Fibroblast of skin of scalp (primary cell): ENCODE results near the gene KCNQ1.

ENCODE experiments used
- DNase-seq: peaks from one replicate; pipeline ENCODE4 v3.0.0-alpha.2; 2013

The KCNQ1 gene

GRCh38 chr11:2674658-2675131 is 229.9 kb downstream of the KCNQ1 start:
- DNase-seq, result no peak

GRCh38 chr11:2675540-2675939 is 230.7 kb downstream of the KCNQ1 start:
- DNase-seq, result no peak

DNA sequence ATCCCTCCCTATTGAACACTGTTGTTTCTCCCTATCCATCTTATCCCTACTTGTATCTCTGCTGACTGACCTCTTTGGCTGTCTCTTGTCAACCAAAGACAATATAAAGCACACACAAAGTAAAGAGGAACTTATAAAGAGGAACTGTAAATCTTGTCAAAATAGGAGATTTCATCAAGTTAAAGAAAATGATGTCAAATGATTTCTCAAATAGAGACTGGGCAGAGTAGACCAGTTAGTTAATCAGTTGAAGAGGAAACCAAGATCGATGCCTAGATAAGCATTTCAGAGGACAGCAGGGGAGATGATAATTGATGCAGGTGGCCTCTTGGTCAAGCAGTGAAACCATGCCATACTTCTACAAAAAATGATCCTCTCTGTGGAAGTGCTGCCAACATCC is 232.3 kb downstream of the KCNQ1 start:
- DNase-seq, result no peak

DNA sequence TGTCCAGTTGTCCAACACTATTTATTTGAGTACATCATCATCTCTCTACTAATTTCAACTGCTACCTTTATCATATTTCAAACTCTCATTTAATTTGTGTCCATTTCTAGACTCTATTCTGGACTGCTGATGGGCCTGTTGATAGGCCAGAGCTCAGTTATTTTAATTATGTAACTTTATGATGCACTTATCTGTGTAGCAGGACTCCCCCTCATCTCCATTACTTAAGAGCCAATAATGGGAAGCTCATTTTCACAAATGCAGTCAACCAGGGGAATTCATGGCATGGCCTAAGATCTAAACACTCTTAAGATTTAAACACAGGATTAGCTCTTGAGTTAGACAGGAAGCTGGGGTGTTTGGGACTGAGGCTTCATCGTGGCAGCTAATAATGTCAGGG is 233.6 kb downstream of the KCNQ1 start:
- DNase-seq, result no peak

DNA sequence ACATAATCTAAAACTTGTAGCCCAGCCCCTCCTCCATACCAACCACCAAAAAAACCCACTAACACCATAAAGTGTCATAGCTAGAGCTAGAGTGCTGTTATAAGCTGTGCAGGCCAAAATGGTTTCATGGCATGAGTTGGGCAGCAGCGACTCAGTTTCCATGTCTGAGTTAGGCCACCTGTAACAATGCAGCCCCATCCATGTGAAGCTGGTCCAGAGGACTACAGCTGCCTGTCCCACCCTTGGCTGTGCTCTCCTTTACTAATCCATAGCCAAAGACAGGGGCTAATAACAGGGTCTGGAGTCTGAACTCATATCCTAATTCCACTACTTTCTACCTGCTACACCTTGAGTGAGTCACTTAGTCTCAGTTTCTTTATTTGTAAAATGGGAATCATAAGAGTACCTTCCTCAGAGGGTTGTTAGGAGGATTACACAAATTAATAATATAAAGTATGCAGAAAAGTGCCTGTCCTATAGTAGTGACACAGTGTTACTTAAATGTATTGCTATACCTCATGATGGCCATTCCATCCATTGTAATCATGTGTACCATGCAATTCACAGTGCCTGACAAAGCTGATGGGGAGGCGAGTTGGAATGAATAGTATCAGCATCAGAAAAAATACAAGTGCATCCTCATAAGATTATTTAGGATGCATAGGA is 234.3 kb downstream of the KCNQ1 start:
- no peak for DNase-seq

DNA sequence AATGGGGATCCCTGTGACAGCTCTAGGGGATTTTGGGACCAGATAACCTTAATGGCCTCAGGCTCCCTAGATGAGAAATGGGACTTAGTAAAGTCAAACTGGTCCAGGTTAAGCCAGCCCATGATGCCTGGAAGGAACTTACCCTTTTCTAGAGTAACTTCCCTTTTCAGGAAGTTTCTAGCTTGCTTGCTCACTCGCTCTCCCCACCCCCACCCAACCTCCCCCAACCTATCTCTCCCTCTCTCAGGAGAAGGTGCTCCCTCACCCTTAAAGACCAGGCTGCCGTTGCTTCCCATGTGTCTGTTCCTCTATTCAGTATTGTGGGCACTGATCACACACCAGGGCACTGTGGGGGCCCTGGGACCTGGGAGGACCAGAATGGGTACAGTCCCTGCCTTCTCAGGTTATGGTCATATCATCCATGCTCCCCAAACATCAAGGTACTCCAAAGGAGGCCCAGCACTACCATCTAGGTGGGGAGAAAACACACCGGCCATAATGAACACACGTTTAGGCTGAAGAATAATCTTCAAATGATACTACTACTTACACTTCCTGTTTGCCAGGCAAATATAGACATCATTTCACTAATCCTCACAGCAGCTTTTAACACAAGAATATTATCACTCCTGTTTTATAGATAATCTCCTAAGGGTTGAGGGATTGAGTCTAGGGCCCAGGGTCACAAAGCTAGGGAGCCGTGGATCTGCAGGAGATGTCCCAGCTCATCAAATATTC is 236.8 kb downstream of the KCNQ1 start:
- DNase-seq, result no peak

GRCh38 chr11:2683806-2684205 is 239.0 kb downstream of the KCNQ1 start:
- no peak for DNase-seq

DNA sequence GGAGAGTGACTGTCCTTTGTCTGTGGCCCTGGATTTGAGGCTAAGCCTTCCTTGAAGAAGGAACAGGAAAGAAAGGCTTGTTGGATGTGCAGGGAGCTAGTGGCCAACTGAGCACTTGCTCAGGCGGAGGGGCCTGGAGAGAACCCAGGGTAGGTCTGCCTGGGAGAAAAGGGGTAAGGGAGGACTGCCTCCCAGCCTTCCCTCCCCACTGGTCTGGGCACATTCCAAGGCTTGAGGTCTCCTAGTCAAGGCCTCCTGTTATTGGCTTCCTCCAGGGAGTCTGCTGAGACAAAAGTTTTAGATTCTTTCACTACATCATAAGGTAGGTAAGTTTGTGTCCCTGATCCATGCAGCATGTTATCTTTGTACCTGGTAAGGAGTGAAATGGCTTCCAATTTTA is 239.8 kb downstream of the KCNQ1 start:
- DNase-seq, result no peak

DNA sequence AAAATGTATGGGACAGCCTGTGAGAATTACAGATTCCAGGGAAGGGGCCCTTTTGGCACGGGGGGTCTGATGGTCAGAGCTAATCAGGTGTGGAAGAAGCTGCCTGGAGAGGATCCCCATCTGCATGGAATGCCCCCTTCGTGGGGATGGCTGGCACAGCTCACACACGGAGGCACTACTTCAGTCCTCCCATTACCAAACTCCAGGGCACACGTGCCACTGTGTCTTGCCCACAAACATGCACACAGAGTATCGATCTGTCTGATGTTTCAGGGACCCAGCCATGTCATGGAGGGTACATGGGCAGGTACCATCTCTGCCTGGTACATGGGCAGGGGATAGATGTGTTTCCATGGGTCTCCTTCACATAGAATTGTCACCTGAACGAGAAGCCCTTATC is 240.2 kb downstream of the KCNQ1 start:
- no peak for DNase-seq

- no peak for DNase-seq
These were observed 241.0 kb downstream of the KCNQ1 start for GRCh38 chr11:2685566-2686359.

- DNase-seq, result no peak
These were observed 241.8 kb downstream of the KCNQ1 start for GRCh38 chr11:2686360-2687222.

GRCh38 chr11:2687223-2687530 is 242.4 kb downstream of the KCNQ1 start:
- no peak for DNase-seq

DNA sequence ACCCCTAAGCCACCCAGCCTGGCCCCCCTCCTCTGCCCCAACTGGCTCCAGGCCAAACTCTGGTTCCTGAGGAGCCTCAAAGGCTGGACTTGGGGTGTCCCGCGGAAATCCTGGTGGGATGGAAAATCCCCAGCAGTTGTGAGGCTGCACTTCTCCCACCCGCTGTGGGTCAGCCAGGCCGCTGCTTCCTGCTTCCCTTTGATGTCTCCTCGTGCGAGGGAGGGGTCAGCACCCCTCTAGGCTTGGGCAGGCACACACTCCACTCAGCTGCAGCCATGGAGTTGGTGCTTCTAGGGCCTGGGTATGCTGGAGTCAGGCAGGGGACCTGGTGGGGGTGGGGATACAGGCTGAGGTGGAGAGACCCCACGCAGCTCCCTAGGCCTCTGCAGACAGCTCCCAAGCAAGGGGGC is 243.0 kb downstream of the KCNQ1 start:
- DNase-seq, result no peak

DNA sequence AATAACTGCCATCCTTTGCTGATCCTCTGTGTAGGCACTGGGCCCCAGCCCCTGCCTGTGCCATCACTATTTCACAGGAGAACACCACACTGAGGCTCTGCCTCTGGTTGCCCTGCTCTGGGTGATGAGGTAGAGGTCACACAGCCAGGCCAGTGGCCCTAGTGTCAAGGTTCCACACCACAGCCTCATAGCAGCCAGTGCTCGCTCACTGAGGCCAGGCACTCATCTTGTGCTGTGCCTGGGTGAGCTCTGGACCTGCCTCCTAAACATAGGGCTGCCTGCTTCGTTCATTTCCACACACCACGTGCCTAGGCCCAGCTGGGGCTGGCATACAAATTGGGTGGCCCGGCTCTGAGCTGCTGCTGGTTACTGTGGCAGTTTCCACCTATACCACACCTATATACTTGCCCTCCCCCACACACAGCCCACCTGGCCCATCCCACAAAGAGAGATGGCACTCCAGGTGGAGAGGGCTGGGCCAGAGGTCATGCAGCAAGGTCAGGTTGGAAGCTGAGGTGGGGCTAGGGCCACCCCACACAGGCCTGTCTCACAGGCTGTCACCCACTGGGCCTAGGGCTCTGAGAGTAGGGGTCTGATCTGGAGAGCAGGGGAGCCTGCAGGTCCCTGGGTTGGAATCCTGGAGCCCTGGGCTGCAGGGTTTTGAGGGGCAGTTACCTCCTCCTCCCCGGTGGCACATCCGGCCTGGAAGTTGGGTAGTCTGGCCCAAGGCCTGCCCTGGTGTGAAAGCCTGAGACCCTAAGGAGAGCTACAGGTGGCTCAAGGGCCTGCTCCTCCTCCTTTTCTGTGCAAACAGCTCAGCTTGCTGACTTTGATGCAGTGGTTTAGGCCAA is 243.8 kb downstream of the KCNQ1 start:
- DNase-seq, result no peak

DNA sequence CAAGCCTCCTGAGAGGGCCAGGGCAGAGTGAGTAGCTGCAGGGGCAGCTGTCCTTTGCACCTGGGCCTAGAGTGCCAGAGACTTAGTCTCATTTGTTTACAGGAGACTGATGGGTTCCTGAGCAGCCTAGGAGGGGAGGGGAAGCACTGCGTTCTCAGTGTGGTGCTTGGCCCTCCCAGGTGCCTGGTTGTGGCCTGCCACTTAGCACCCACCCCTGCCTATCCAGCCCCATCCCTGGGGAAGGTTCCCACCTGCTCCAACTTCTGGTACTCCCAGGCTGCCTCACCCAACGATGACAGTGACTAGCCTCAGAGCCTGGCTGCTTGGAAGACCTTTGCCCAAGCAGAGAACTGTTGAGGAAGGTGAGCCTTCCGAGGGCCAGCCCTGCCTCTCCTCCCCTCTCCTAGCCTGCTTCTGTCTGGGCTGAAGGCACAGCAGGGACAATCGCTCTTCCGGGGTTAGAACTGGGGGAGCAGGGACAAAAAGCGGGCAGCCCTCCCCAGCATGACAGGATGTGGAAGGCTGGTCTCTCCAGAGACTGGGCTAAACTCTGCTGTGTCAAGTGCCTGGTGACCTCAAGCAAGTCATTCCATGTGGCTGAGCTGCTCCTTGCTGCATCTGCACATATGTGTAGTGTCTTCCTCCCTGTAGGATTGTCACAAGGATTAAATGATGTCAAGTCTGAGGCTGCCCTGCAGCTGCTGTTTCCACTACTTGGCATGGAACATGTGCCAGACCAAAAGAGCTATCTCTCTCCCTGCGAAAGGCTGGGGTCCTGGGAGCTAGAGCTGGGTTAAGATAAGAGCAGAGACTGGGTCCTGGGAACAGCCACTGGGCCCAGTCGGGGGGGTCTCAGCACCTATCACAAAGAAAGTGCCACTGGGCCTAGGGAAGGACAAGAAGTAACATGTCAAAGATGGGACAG is 245.1 kb downstream of the KCNQ1 start:
- no peak for DNase-seq

DNA sequence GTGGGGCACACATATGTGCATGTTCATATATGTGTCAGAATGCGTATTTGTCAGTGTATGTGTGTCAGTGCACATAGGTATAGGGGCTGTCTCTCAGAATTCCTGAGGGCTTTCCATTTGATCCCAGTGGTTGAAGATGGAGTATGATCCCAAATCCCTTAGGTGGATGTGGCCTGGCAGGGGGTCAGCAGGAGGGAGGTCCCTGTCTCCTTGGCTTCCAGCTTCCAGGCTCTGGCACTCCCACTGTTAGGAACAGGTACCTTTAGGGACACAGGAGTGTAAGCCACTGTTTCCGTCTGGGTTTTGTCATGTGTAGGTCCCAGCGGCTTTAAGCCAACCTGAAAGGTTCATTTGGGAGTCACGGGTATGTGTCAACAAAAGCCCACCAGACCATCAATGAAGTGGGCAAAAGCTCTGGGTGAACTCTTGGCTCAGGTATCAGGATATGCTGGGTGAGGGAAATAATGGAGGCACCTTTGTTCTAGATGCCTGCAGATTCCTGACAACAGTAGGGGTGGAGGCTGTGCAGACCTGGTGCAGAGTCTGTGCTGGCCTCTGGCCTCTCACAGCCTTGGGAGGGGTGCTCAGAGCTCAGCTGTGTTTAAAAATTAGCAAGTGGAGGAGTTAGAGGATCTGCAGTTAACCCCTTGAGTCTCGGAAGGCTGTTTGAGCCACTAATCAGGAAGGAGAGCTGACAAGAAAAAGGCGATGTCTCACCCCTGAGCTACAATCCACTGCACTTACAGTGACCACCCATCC is 246.0 kb downstream of the KCNQ1 start:
- no peak for DNase-seq

DNA sequence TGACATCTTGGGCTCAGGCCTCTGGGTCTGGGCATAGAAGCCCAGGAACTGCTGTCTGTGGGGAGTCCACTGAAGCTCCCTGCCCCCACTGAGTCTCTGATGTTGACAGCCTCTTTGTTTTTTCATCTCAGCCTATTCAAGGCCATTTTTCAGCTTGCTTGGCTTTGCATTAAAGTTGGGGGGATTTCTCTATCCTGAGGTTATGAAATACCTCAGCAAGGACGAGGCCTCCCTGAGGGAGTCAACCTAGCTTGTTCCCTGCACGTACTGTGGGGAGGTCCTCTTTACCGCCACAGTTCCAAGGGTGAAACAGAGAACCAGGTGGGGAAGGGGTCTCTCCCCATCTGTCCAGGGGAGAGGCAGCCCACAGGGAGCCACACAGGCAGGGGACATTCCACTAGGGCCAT is 246.6 kb downstream of the KCNQ1 start:
- no peak for DNase-seq

- DNase-seq, result no peak
These were observed 247.4 kb downstream of the KCNQ1 start for GRCh38 chr11:2691991-2692875.
